HUES64 (cell line): ENCODE data around the gene POU3F2.

ENCODE experiments used
- H3K27ac ChIP-seq: 2 replicates; pipeline ENCODE4 v1.7.0; 2013; ENCODE audit warnings: low read depth, low read length, inconsistent platforms
- H3K27me3 ChIP-seq: 2 replicates; pipeline ENCODE4 v1.6.1; 2013; ENCODE audit warnings: mild to moderate bottlenecking, low read length; ENCODE audit not compliant: insufficient read depth
- H3K36me3 ChIP-seq: 2 replicates; pipeline ENCODE4 v1.6.1; 2013; ENCODE audit warnings: mild to moderate bottlenecking, low read length; ENCODE audit not compliant: insufficient read depth
- H3K4me1 ChIP-seq: 2 replicates; pipeline ENCODE4 v1.6.1; 2013; ENCODE audit warnings: mild to moderate bottlenecking, low read length, moderate library complexity; ENCODE audit not compliant: insufficient read depth
- H3K4me3 ChIP-seq: 2 replicates; pipeline ENCODE4 v1.5.1; 2013; ENCODE audit warnings: mild to moderate bottlenecking, low read length, moderate library complexity
- H3K9ac ChIP-seq: 2 replicates; pipeline ENCODE4 v1.6.1; 2013; ENCODE audit warnings: mild to moderate bottlenecking, low read depth, low read length
- H3K9me3 ChIP-seq: 2 replicates; pipeline ENCODE4 v1.6.1; 2013; ENCODE audit warnings: low read depth, low read length; ENCODE audit not compliant: insufficient read depth
- WGBS: fragments of 150-250, 120-280 bp; methylation state at CpG from one replicate; pipeline ENCODE4 v1.1.7; 2013; ENCODE audit warnings: missing lambda C conversion rate; 5-methylcytosine and 5-hydroxymethylcytosine counted together

POU3F2 gene

GRCh38 chr6:98839781-98840361, 5.5 kb downstream of the POU3F2 start:
- WGBS = 16% methylated on average over 5 of the region's 5 CpGs
- H3K4me3 ChIP-seq = no peak overlapping the region
- H3K27me3 ChIP-seq = peaks cover 99% of the 10 kb centered on the region
- H3K36me3 ChIP-seq = no peaks in the 10 kb centered on the region
- H3K9ac ChIP-seq = no peak overlapping the region
- peaks cover 43% of the 10 kb centered on the region for H3K4me1 ChIP-seq
- no peaks in the 10 kb centered on the region for H3K9me3 ChIP-seq
- H3K27ac ChIP-seq = no peak overlapping the region

GRCh38 chr6:98840385-98840784, 6.0 kb downstream of the POU3F2 start:
- 29% methylated on average over 6 of the region's 6 CpGs for WGBS
- Histone ChIP-seq H3K27ac (no peak overlapping the region), H3K4me1 (peaks cover 43% of the 10 kb centered on the region), H3K36me3 (no peaks in the 10 kb centered on the region), H3K27me3 (peaks cover 99% of the 10 kb centered on the region), H3K4me3 (no peak overlapping the region), H3K9me3 (no peaks in the 10 kb centered on the region), H3K9ac (no peak overlapping the region)

- peaks cover 98% of the 10 kb centered on the region for H3K27me3 ChIP-seq
- H3K9me3 ChIP-seq = no peaks in the 10 kb centered on the region
- H3K4me3 ChIP-seq = no peak overlapping the region
- no peaks in the 10 kb centered on the region for H3K36me3 ChIP-seq
- H3K4me1 ChIP-seq = peaks cover 43% of the 10 kb centered on the region
- no peak overlapping the region for H3K9ac ChIP-seq
- H3K27ac ChIP-seq = no peak overlapping the region
Measured at GRCh38 chr6:98840996-98841513, 6.7 kb downstream of the POU3F2 start.

GRCh38 chr6:98841621-98842341, 7.4 kb downstream of the POU3F2 start:
- H3K4me3 ChIP-seq = peak overlapping the region; percentile 55

GRCh38 chr6:98842342-98843180, 8.2 kb downstream of the POU3F2 start:
- peak overlapping the region; percentile 55 for H3K4me3 ChIP-seq

More at GRCh38 chr6:98841621-98842341, 7.4 kb downstream of the POU3F2 start:
- Histone ChIP-seq H3K4me1 (peaks cover 37% of the 10 kb centered on the region), H3K27ac (no peak overlapping the region), H3K9me3 (no peaks in the 10 kb centered on the region), H3K36me3 (no peaks in the 10 kb centered on the region), H3K27me3 (peaks cover 98% of the 10 kb centered on the region), H3K9ac (no peak overlapping the region)
- 4% methylated on average over 9 of the region's 9 CpGs for WGBS

GRCh38 chr6:98843271-98844243, 9.2 kb downstream of the POU3F2 start:
- Histone ChIP-seq H3K36me3 (no peaks in the 10 kb centered on the region), H3K27me3 (peaks cover 98% of the 10 kb centered on the region), H3K9me3 (no peaks in the 10 kb centered on the region), H3K4me1 (peaks cover 19% of the 10 kb centered on the region), H3K4me3 (peak overlapping the region; percentile 55), H3K27ac (no peak overlapping the region), H3K9ac (0 out of 2 replicates have a peak overlapping the region, but pooled peaks have one; percentile 12)
- WGBS = 1% methylated on average over 47 of the region's 53 CpGs

More at GRCh38 chr6:98842342-98843180, 8.2 kb downstream of the POU3F2 start:
- Histone ChIP-seq H3K9me3 (no peaks in the 10 kb centered on the region), H3K27me3 (peaks cover 98% of the 10 kb centered on the region), H3K36me3 (no peaks in the 10 kb centered on the region), H3K27ac (no peak overlapping the region), H3K9ac (0 out of 2 replicates have a peak overlapping the region, but pooled peaks have one; percentile 12), H3K4me1 (peaks cover 29% of the 10 kb centered on the region)
- WGBS = 1% methylated on average over 44 of the region's 44 CpGs

- Histone ChIP-seq H3K27ac (no peak overlapping the region), H3K4me3 (peak overlapping the region; percentile 55), H3K36me3 (no peaks in the 10 kb centered on the region), H3K4me1 (peaks cover 16% of the 10 kb centered on the region), H3K9ac (no peak overlapping the region), H3K27me3 (peaks cover 98% of the 10 kb centered on the region), H3K9me3 (no peaks in the 10 kb centered on the region)
- WGBS = under 1% methylated on average over 50 of the region's 51 CpGs
Measured at GRCh38 chr6:98844244-98845210, 10.2 kb downstream of the POU3F2 start.

- Histone ChIP-seq H3K27me3 (peaks cover 96% of the 10 kb centered on the region), H3K4me3 (peak overlapping the region; percentile 55), H3K27ac (no peak overlapping the region), H3K36me3 (no peaks in the 10 kb centered on the region), H3K9me3 (no peaks in the 10 kb centered on the region), H3K9ac (no peak overlapping the region), H3K4me1 (peaks cover 10% of the 10 kb centered on the region)
- under 1% methylated on average over 47 of the region's 50 CpGs for whole genome bisulfite sequencing
Measured at GRCh38 chr6:98845211-98846020, 11.0 kb downstream of the POU3F2 start.

- Histone ChIP-seq H3K27ac (no peak overlapping the region), H3K4me1 (peaks cover 10% of the 10 kb centered on the region), H3K36me3 (no peaks in the 10 kb centered on the region), H3K9ac (no peak overlapping the region), H3K27me3 (peaks cover 90% of the 10 kb centered on the region), H3K9me3 (no peaks in the 10 kb centered on the region), H3K4me3 (no peak overlapping the region)
- WGBS = 87% methylated on average over 1 of the region's 3 CpGs
Measured at GRCh38 chr6:98846021-98846380, 11.6 kb downstream of the POU3F2 start.
